HuH-7 (cell line): Measurements from ENCODE around the gene TMUB2.
A peak's percentile ranks its signal among the peaks of the same experiment; 100 is the strongest.
"Not testable (repeated sequence)": the region's sequence is repeated elsewhere in the genome, so short reads cannot be mapped to it uniquely, and the experiment has no call there.

Experiments
- DNase-seq: peaks from one replicate; pipeline ENCODE4 v3.0.0; 2011; ENCODE audit warnings: low spot score

TMUB2 gene

GRCh38 chr17:44219616-44220212, 32.9 kb downstream of the TMUB2 start, which contains the start of gene UBTF:
TSS of gene UBTF (minus strand) at chr17:44219675. CDS start at chr17:44218229, 1,446 bp downstream.
- DNase-seq: peak; percentile 58

- DNase-seq: peak; percentile 42
These were observed 33.7 kb downstream of the TMUB2 start for GRCh38 chr17:44220213-44221083.

GRCh38 chr17:44221084-44221861, 34.5 kb downstream of the TMUB2 start:
- peak; percentile 79 for DNase-seq

- DNase-seq: peak; percentile 63
These were observed 35.0 kb downstream of the TMUB2 start for GRCh38 chr17:44221862-44222111.

GRCh38 chr17:44222112-44222869, 35.5 kb downstream of the TMUB2 start:
- DNase-seq: peak; percentile 90

- DNase-seq: no peak
These were observed 36.8 kb downstream of the TMUB2 start for GRCh38 chr17:44223541-44224071.

- no peak for DNase-seq
These were observed 42.3 kb downstream of the TMUB2 start for GRCh38 chr17:44229090-44229489.

GRCh38 chr17:44230140-44230539, 43.4 kb downstream of the TMUB2 start:
- DNase-seq: no peak

GRCh38 chr17:44232061-44232460, 45.3 kb downstream of the TMUB2 start:
- DNase-seq: no peak

- no peak for DNase-seq
These were observed 46.8 kb downstream of the TMUB2 start for GRCh38 chr17:44233582-44233981.

GRCh38 chr17:44235583-44235936, 48.8 kb downstream of the TMUB2 start:
- DNase-seq: no peak

- DNase-seq: no peak
These were observed 49.7 kb downstream of the TMUB2 start for GRCh38 chr17:44236444-44236991.

GRCh38 chr17:44237886-44238285, 51.1 kb downstream of the TMUB2 start:
- DNase-seq: not testable (repeated sequence)

GRCh38 chr17:44241106-44241624, 54.4 kb downstream of the TMUB2 start:
- no peak for DNase-seq
